Karpas-422 (cell line): ENCODE measurements around the gene FRZB. TPM values are rescaled to one million over a fixed set of nuclear protein-coding genes. Genes with fewer than 3 reads are reported as not detected.

Experiments used
- DNase-seq: peaks from one replicate; pipeline ENCODE4 v3.0.0-alpha.2; 2015
- H2AFZ ChIP-seq: fragments of 200-600 bp; sonication (generic); 2 replicates; pipeline ENCODE4 v1.6.1; 2014; ENCODE audit warnings: antibody characterized with exemption, low read length, mixed read lengths
- H3K27ac ChIP-seq: fragments of 200-600 bp; sonication (generic); 2 replicates; pipeline ENCODE4 v1.5.1; 2014; ENCODE audit warnings: mild to moderate bottlenecking, low read length, moderate library complexity
- H3K27me3 ChIP-seq: fragments of 200-600 bp; sonication (generic); 2 replicates; pipeline ENCODE4 v1.6.1; 2014; ENCODE audit warnings: low read length, mixed read lengths
- H3K36me3 ChIP-seq: fragments of 200-600 bp; sonication (generic); 2 replicates; pipeline ENCODE4 v1.6.1; 2014; ENCODE audit warnings: low read length, mixed read lengths; ENCODE audit not compliant: insufficient read depth
- H3K4me1 ChIP-seq: fragments of 200-600 bp; sonication (generic); 2 replicates; pipeline ENCODE4 v1.6.1; 2014; ENCODE audit warnings: mild to moderate bottlenecking, low read length, mixed read lengths
- H3K4me2 ChIP-seq: fragments of 200-600 bp; sonication (generic); 2 replicates; pipeline ENCODE4 v1.6.1; 2014; ENCODE audit warnings: low read length, low read depth, mild to moderate bottlenecking; ENCODE audit not compliant: poor library complexity, severe bottlenecking
- H3K4me3 ChIP-seq: fragments of 200-600 bp; sonication (generic); 2 replicates; pipeline ENCODE4 v1.5.1; 2014; ENCODE audit warnings: mild to moderate bottlenecking, antibody characterized with exemption, low read length, mixed read lengths
- H3K79me2 ChIP-seq: fragments of 200-600 bp; sonication (generic); 2 replicates; pipeline ENCODE4 v1.6.1; 2014; ENCODE audit warnings: mild to moderate bottlenecking, low read length, mixed read lengths
- H3K9ac ChIP-seq: fragments of 200-600 bp; sonication (generic); 2 replicates; pipeline ENCODE4 v1.6.0; 2014; ENCODE audit warnings: low read length
- H3K9me2 ChIP-seq: fragments of 200-600 bp; sonication (generic), shearing (Covaris generic); replicated peaks from 2 replicates; pipeline ENCODE4 v1.6.0; 2014; ENCODE audit warnings: mild to moderate bottlenecking, low read length, moderate library complexity; ENCODE audit not compliant: insufficient read depth
- H3K9me3 ChIP-seq: fragments of 300-700, 200-600 bp; sonication (generic); 2 replicates; pipeline ENCODE4 v1.6.1; 2014; ENCODE audit warnings: low read length, mixed read lengths
- H4K20me1 ChIP-seq: fragments of 200-600 bp; sonication (generic); 2 replicates; pipeline ENCODE4 v1.6.1; 2014; ENCODE audit warnings: mild to moderate bottlenecking, antibody characterized with exemption, low read length, low read depth; ENCODE audit not compliant: insufficient read depth
- total RNA-seq: library from RNA; depleted of rRNA; stranded (reverse); fragments of >200 nt; shearing (Covaris generic); gene quantifications from 2 replicates; pipeline ENCODE4 v1.2.3, GENCODE V29; 2014; ENCODE audit warnings: low replicate concordance

FRZB gene
- total RNA-seq, 1 experiment from 2014 or later, result not detected

DNA sequence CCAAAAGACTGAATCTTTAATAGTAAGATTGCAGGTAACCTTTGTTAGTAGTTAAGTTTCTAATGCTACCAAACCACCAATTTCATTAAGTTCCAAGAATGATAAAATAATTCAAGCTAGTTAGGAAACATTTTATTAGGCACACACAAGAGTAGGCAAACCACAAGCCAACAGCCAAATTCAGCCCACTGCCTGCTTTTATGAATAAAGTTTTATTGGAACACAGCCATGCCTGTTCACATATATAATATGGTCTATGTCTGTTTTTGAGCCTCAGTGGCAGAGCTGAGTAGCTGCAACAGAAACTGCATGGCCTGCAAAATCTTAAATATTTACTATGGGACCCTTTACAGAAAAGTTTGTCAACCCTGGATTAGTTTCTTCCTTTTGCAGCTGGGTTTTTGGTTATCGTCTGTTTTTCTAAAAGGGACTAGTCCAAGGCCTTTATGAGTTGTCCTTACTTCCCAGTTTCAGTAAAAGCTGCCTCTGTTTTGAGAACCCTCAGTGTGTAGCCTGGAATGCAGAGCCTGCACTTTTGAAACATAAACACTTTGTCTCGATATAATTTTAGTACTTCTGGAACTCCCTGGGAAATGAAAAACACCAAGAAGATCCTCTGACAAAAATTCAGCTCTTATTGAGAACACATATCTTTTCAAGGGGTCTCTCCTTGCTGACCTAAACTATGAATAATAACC, 39.1 kb downstream of the FRZB start:
- Histone ChIP-seq H3K4me1 (no peaks in the 10 kb centered on the region), H3K27ac (no peak overlapping the region), H2AFZ (no peak overlapping the region), H3K9ac (no peak overlapping the region), H3K36me3 (no peaks in the 10 kb centered on the region), H3K9me3 (no peaks in the 10 kb centered on the region), H3K79me2 (no peaks in the 10 kb centered on the region), H3K9me2 (no peaks in the 10 kb centered on the region), H4K20me1 (no peaks in the 10 kb centered on the region), H3K27me3 (no peaks in the 10 kb centered on the region), H3K4me3 (no peak overlapping the region), H3K4me2 (no peak overlapping the region)
- no peak for DNase-seq

- H3K4me2 ChIP-seq, result no peak overlapping the region
- no peak overlapping the region for H3K27ac ChIP-seq
- no peak overlapping the region for H3K4me3 ChIP-seq
- no peaks in the 10 kb centered on the region for H3K9me3 ChIP-seq
- no peak overlapping the region for H2AFZ ChIP-seq
- no peaks in the 10 kb centered on the region for H3K79me2 ChIP-seq
- H3K27me3 ChIP-seq, result no peaks in the 10 kb centered on the region
- no peaks in the 10 kb centered on the region for H3K4me1 ChIP-seq
- H3K9ac ChIP-seq, result no peak overlapping the region
- no peaks in the 10 kb centered on the region for H3K36me3 ChIP-seq
- no peak for DNase-seq
- no peaks in the 10 kb centered on the region for H3K9me2 ChIP-seq
- H4K20me1 ChIP-seq, result no peaks in the 10 kb centered on the region
These were observed 39.9 kb downstream of the FRZB start for GRCh38 chr2:182826496-182826895.

- no peaks in the 10 kb centered on the region for H3K9me2 ChIP-seq
- H3K36me3 ChIP-seq, result no peaks in the 10 kb centered on the region
- no peak overlapping the region for H2AFZ ChIP-seq
- H3K27ac ChIP-seq, result no peak overlapping the region
- H3K79me2 ChIP-seq, result no peaks in the 10 kb centered on the region
- no peaks in the 10 kb centered on the region for H4K20me1 ChIP-seq
- no peaks in the 10 kb centered on the region for H3K4me1 ChIP-seq
- DNase-seq, result no peak
- H3K9me3 ChIP-seq, result no peaks in the 10 kb centered on the region
- H3K4me3 ChIP-seq, result no peak overlapping the region
- H3K27me3 ChIP-seq, result no peaks in the 10 kb centered on the region
- H3K9ac ChIP-seq, result no peak overlapping the region
- no peak overlapping the region for H3K4me2 ChIP-seq
These were observed 40.4 kb downstream of the FRZB start for GRCh38 chr2:182826064-182826463.

- no peak overlapping the region for H2AFZ ChIP-seq
These were observed 41.7 kb downstream of the FRZB start for GRCh38 chr2:182824767-182825158.

DNA sequence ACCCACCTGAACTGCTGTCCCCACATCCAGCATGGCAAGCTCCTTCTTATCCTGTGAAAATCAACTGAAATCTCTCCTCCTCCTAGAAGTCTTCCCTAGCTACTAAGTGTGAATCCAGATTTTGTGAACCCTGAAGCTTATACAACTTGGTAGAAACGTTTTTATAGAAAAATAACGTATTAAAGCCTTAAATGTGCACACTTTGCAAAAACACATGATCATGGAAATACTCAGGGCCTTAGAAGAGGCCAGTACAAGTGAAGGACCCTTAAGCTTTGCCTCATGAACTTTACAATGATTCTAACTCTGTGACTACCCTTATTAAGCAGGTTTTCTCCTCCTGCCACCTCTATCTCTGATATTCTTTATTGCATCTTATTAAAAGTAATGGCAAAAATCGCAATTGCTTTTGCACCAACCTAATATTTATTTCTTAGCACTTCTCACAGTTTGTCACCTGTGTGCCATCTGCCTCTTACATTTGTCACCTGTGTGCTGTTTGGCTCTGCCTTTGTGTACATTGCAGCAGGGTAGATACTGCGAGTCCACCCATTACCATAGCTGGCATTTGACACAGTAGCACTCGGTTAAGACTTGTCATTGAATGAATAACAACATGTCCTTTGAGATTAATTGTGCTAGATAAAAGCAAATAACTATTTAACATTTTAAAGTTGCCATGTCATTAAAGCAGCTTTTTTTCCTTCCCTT, 42.2 kb downstream of the FRZB start:
- no peak overlapping the region for H3K9ac ChIP-seq
- no peak for DNase-seq
- H3K4me2 ChIP-seq, result no peak overlapping the region
- no peaks in the 10 kb centered on the region for H3K27me3 ChIP-seq
- H4K20me1 ChIP-seq, result no peaks in the 10 kb centered on the region
- no peaks in the 10 kb centered on the region for H3K79me2 ChIP-seq
- H3K36me3 ChIP-seq, result no peaks in the 10 kb centered on the region
- no peak overlapping the region for H2AFZ ChIP-seq
- no peak overlapping the region for H3K27ac ChIP-seq
- no peaks in the 10 kb centered on the region for H3K4me1 ChIP-seq
- no peaks in the 10 kb centered on the region for H3K9me3 ChIP-seq
- H3K4me3 ChIP-seq, result no peak overlapping the region
- no peaks in the 10 kb centered on the region for H3K9me2 ChIP-seq

More at GRCh38 chr2:182824767-182825158, 41.7 kb downstream of the FRZB start:
- Histone ChIP-seq H3K27me3 (no peaks in the 10 kb centered on the region), H3K9me2 (no peaks in the 10 kb centered on the region), H3K4me3 (no peak overlapping the region), H3K9me3 (no peaks in the 10 kb centered on the region), H3K36me3 (no peaks in the 10 kb centered on the region), H3K79me2 (no peaks in the 10 kb centered on the region), H4K20me1 (no peaks in the 10 kb centered on the region), H3K27ac (no peak overlapping the region), H3K9ac (no peak overlapping the region), H3K4me1 (no peaks in the 10 kb centered on the region), H3K4me2 (no peak overlapping the region)
- no peak for DNase-seq

DNA sequence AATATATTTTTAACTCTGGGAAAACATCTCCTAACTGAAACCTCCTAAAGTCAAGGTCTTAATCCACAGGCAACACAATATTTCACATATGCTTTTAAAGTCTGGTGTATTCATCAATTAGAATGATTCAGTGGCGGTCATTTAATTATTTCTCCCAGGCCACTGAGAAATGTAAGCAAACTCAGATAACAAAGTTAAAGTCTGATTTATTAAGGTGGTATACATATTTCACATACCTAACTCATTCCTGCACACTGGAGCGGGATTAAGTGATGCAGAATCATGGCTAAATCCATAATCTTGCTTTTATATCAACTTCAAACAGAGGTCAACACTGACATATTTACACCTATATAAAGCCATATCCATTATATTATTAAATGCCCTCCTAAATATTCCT, 43.7 kb downstream of the FRZB start:
- Histone ChIP-seq H4K20me1 (no peaks in the 10 kb centered on the region), H3K79me2 (no peaks in the 10 kb centered on the region), H3K9me3 (no peaks in the 10 kb centered on the region), H3K4me1 (no peaks in the 10 kb centered on the region), H3K27ac (no peak overlapping the region), H3K4me2 (no peak overlapping the region), H3K27me3 (no peaks in the 10 kb centered on the region), H3K9ac (no peak overlapping the region), H3K9me2 (no peaks in the 10 kb centered on the region), H3K4me3 (no peak overlapping the region), H2AFZ (no peak overlapping the region), H3K36me3 (no peaks in the 10 kb centered on the region)
- no peak for DNase-seq

- no peak for DNase-seq
- Histone ChIP-seq H4K20me1 (no peaks in the 10 kb centered on the region), H2AFZ (no peak overlapping the region), H3K79me2 (no peaks in the 10 kb centered on the region), H3K9ac (no peak overlapping the region), H3K4me2 (no peak overlapping the region), H3K9me3 (no peaks in the 10 kb centered on the region), H3K27me3 (no peaks in the 10 kb centered on the region), H3K36me3 (no peaks in the 10 kb centered on the region), H3K9me2 (no peaks in the 10 kb centered on the region), H3K27ac (no peak overlapping the region), H3K4me1 (no peaks in the 10 kb centered on the region), H3K4me3 (no peak overlapping the region)
These were observed 45.3 kb downstream of the FRZB start for GRCh38 chr2:182821182-182821581.

GRCh38 chr2:182819412-182819811, 47.0 kb downstream of the FRZB start:
- H3K4me3 ChIP-seq, result no peak overlapping the region
- H3K27me3 ChIP-seq, result no peaks in the 10 kb centered on the region

More at GRCh38 chr2:182819412-182819811, 47.0 kb downstream of the FRZB start:
- Histone ChIP-seq H4K20me1 (no peaks in the 10 kb centered on the region), H3K9ac (no peak overlapping the region), H3K27ac (no peak overlapping the region), H2AFZ (no peak overlapping the region), H3K36me3 (no peaks in the 10 kb centered on the region), H3K79me2 (no peaks in the 10 kb centered on the region), H3K9me2 (no peaks in the 10 kb centered on the region), H3K9me3 (no peaks in the 10 kb centered on the region), H3K4me2 (no peak overlapping the region), H3K4me1 (no peaks in the 10 kb centered on the region)
- no peak for DNase-seq
